HepG2 (cell line): ENCODE results near the gene ABHD15. TPM values are rescaled to one million over a fixed set of nuclear protein-coding genes. Genes with fewer than 3 reads are reported as not detected.
A peak's percentile ranks its signal among the peaks of the same experiment; 100 is the strongest.

ENCODE experiments used
- ADNP ChIP-seq: sonication (generic); formaldehyde crosslinking; IDR thresholded peaks from 2 replicates; pipeline ENCODE4 v1.4.0; 2020; ENCODE audit warnings: missing genetic modification reagents
- ARNT2 ChIP-seq: sonication (generic); formaldehyde crosslinking; IDR thresholded peaks from 2 replicates; pipeline ENCODE4 v1.8.0; 2022; ENCODE audit warnings: mild to moderate bottlenecking, low read depth, missing genetic modification reagents, moderate library complexity
- BHLHE40 ChIP-seq: IDR thresholded peaks from 2 replicates; pipeline ENCODE4 v1.6.1; 2011; ENCODE audit warnings: low read length, improper control_type of control experiment
- GABPA ChIP-seq, 2 experiments: IDR thresholded peaks; 2 replicates each; pipeline ENCODE4 v1.6.1; 2011 to 2016; ENCODE audit warnings: low read depth in 2 of 2, low read length in 1 of 2, missing biosample characterization in 1 of 2, missing genetic modification characterization in 1 of 2
- MBD4 ChIP-seq: IDR thresholded peaks from 2 replicates; pipeline ENCODE4 v1.6.1; 2012; ENCODE audit warnings: low read length, inconsistent platforms, borderline replicate concordance
- MIER3 ChIP-seq: IDR thresholded peaks from 2 replicates; pipeline ENCODE4 v1.6.1; 2016; ENCODE audit warnings: missing compliant biosample characterization, borderline replicate concordance
- MTA3 ChIP-seq: sonication (generic); formaldehyde crosslinking; IDR thresholded peaks from 2 replicates; pipeline ENCODE4 v1.4.0; 2020; ENCODE audit warnings: missing genetic modification reagents
- NR2C2 ChIP-seq: sonication (generic); formaldehyde crosslinking; IDR thresholded peaks from 2 replicates; pipeline ENCODE4 v1.4.0; 2020; ENCODE audit warnings: missing genetic modification reagents, mild to moderate bottlenecking, moderate library complexity, borderline replicate concordance
- REL ChIP-seq: sonication (generic); formaldehyde crosslinking; conservative IDR thresholded peaks from 2 replicates; pipeline ENCODE4 v1.8.0; 2022; ENCODE audit warnings: mild to moderate bottlenecking, missing genetic modification reagents, moderate library complexity
- RXRA ChIP-seq: sonication (generic); formaldehyde crosslinking; IDR thresholded peaks from 2 replicates; pipeline ENCODE4 v1.5.1; 2020; ENCODE audit warnings: missing genetic modification reagents
- SMC3 ChIP-seq: IDR thresholded peaks from 2 replicates; pipeline ENCODE4 v1.6.1; 2011; ENCODE audit warnings: low read length, improper control_type of control experiment
- SUZ12 ChIP-seq: fragments of 150-350 bp; IDR thresholded peaks from 2 replicates; pipeline ENCODE4 v1.6.1; 2014; ENCODE audit warnings: low read depth, low read length
- TBX2 ChIP-seq: sonication (generic); formaldehyde crosslinking; IDR thresholded peaks from 2 replicates; pipeline ENCODE4 v1.5.0; 2020; ENCODE audit warnings: missing genetic modification reagents, mild to moderate bottlenecking, borderline replicate concordance
- XBP1 ChIP-seq: sonication (generic); formaldehyde crosslinking; IDR thresholded peaks from 2 replicates; pipeline ENCODE4 v1.5.0; 2020; ENCODE audit warnings: missing genetic modification reagents
- ZNF460 ChIP-seq: sonication (generic); formaldehyde crosslinking; IDR thresholded peaks from 2 replicates; pipeline ENCODE4 v1.5.1; 2020; ENCODE audit warnings: missing genetic modification reagents, mild to moderate bottlenecking, borderline replicate concordance
- ZNF615 ChIP-seq: sonication (generic); formaldehyde crosslinking; IDR thresholded peaks from 2 replicates; pipeline ENCODE4 v1.5.0; 2020; ENCODE audit warnings: mild to moderate bottlenecking, missing genetic modification reagents, borderline replicate concordance
- ZNF891 ChIP-seq: sonication (generic); formaldehyde crosslinking; IDR thresholded peaks from 2 replicates; pipeline ENCODE4 v1.5.0; 2020; ENCODE audit warnings: mild to moderate bottlenecking, missing genetic modification reagents
- polyA plus RNA-seq, 8 experiments: library from polyadenylated mRNA; depleted of rRNA in 3 of 8; stranded (reverse) in 7 of 8; unstranded in 1 of 8; fragments of >200 nt; fragmentation: Illumina TruSeq in 4 of 8; extraction: Trizol in 4 of 8; gene quantifications; 2 replicates each; pipeline versions ENCODE4 v1.2.1 to v1.2.3, GENCODE V29; 2011 to 2016; ENCODE audit warnings: low read depth in 4 of 8, missing spikeins in 1 of 8, mixed read lengths in 1 of 8; ENCODE audit not compliant: insufficient read depth in 1 of 8
- total RNA-seq, 5 experiments: library from RNA; depleted of rRNA; stranded (reverse); fragments of >200 nt; fragmentation: Illumina TruSeq; extraction: Trizol; gene quantifications; 2 replicates each; pipeline ENCODE4 v1.2.3, GENCODE V29; 2016; ENCODE audit warnings: low read depth in 1 of 5
- TF ChIP-seq, protein P1 (sequence below): sonication (generic); formaldehyde crosslinking; IDR thresholded peaks from 2 replicates; pipeline ENCODE4 v1.4.0; 2020; ENCODE audit warnings: missing genetic modification reagents
- TF ChIP-seq, protein P2 (sequence below): sonication (generic); formaldehyde crosslinking; IDR thresholded peaks from 2 replicates; pipeline ENCODE4 v1.8.0; 2022; ENCODE audit warnings: low read depth, missing genetic modification reagents
- TF ChIP-seq, protein P3 (sequence below): IDR thresholded peaks from 2 replicates; pipeline ENCODE4 v1.6.1; 2016; ENCODE audit warnings: missing compliant biosample characterization, missing genetic modification reagents, borderline replicate concordance
- TF ChIP-seq, protein P4 (sequence below): sonication (generic); formaldehyde crosslinking; conservative IDR thresholded peaks from 2 replicates; pipeline ENCODE4 v1.8.0; 2022; ENCODE audit warnings: low read depth, missing genetic modification reagents

ABHD15 gene
- total and polyA plus RNA-seq, 2 of the 13 experiments (the other 11 are each of a cell fraction or from before 2014, with no cell fraction given) = 2.4 to 7.7 TPM

DNA sequence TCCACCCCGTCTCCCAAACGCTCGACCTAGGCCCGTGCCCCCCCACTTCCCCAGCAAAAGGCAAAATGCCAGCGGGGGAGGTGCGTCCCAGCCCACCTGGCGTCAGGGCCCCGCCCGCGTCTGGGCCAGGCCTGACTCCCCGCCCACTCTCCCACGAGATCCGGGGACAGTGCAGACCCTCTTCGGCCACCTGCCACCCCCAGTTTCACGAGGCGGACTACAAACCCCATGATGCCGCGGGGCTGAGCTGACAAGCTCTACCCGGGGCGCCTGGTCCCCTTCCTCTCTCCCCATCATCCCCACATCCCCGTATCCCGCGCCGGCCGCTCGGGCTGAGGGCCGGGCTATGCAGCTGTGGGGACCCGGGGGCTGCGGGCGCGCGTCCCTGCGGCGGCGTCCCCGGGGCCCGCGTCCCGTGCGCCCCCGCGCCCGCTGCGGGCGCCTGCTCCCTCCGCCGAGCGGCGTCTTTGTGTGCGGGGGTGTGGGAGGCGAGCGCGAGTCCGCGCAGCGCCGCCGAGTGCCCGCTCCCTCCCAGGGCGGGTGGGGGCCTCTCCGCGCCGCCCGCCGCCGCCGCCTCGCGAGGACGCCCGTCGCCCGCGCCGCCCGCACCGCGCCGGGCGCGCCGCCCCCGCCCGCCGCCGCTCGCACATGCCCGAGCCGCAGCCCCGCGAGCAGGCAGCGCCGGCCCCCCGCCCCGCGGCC is 26.2 kb upstream of the ABHD15 start, which contains the start of gene ANKRD13B (continued):
- TF ChIP-seq ZNF891 (CRISPR knock-in tag) (no peak), TBX2 (0 out of 2 replicates have a peak, but pooled peaks have one; percentile 6), ADNP (no peak), NR2C2 (CRISPR knock-in tag) (peak; percentile 63; the same call in 1 of the 2 replicates), ZNF460 (CRISPR knock-in tag) (no peak), SUZ12 (peak; percentile 21; the same call in 1 of the 2 replicates), MBD4 (no peak), REL (CRISPR knock-in tag) (no peak), BHLHE40 (no peak), MTA3 (CRISPR knock-in tag) (no peak), SMC3 (no peak), XBP1 (CRISPR knock-in tag) (no peak), RXRA (0 out of 2 replicates have a peak, but pooled peaks have one; percentile 16), ARNT2 (CRISPR knock-in tag) (0 out of 2 replicates have a peak, but pooled peaks have one; percentile 26), MIER3 (CRISPR knock-in tag) (no peak), ZNF615 (CRISPR knock-in tag) (no peak), GABPA (IDR thresholded peaks at IDR 0.05; ENCODE audit: low read depth, low read length) (peak; percentile 48), GABPA (CRISPR knock-in tag; IDR thresholded peaks at IDR 0.05; ENCODE audit: low read depth) (peak; percentile 46; the same call in 1 of the 2 replicates)
- TF ChIP-seq, protein P1, sequence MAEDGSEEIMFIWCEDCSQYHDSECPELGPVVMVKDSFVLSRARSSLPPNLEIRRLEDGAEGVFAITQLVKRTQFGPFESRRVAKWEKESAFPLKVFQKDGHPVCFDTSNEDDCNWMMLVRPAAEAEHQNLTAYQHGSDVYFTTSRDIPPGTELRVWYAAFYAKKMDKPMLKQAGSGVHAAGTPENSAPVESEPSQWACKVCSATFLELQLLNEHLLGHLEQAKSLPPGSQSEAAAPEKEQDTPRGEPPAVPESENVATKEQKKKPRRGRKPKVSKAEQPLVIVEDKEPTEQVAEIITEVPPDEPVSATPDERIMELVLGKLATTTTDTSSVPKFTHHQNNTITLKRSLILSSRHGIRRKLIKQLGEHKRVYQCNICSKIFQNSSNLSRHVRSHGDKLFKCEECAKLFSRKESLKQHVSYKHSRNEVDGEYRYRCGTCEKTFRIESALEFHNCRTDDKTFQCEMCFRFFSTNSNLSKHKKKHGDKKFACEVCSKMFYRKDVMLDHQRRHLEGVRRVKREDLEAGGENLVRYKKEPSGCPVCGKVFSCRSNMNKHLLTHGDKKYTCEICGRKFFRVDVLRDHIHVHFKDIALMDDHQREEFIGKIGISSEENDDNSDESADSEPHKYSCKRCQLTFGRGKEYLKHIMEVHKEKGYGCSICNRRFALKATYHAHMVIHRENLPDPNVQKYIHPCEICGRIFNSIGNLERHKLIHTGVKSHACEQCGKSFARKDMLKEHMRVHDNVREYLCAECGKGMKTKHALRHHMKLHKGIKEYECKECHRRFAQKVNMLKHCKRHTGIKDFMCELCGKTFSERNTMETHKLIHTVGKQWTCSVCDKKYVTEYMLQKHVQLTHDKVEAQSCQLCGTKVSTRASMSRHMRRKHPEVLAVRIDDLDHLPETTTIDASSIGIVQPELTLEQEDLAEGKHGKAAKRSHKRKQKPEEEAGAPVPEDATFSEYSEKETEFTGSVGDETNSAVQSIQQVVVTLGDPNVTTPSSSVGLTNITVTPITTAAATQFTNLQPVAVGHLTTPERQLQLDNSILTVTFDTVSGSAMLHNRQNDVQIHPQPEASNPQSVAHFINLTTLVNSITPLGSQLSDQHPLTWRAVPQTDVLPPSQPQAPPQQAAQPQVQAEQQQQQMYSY (CRISPR knock-in tag) = 0 out of 2 replicates have a peak, but pooled peaks have one; percentile 15
- TF ChIP-seq, protein P2, sequence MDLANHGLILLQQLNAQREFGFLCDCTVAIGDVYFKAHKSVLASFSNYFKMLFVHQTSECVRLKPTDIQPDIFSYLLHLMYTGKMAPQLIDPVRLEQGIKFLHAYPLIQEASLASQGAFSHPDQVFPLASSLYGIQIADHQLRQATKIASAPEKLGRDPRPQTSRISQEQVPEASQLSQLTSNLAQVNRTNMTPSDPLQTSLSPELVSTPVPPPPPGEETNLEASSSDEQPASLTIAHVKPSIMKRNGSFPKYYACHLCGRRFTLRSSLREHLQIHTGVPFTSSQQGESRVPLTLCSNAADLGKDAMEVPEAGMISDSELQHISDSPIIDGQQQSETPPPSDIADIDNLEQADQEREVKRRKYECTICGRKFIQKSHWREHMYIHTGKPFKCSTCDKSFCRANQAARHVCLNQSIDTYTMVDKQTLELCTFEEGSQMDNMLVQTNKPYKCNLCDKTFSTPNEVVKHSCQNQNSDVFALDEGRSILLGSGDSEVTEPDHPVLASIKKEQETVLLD (CRISPR knock-in tag) = no peak
- TF ChIP-seq, protein P3, sequence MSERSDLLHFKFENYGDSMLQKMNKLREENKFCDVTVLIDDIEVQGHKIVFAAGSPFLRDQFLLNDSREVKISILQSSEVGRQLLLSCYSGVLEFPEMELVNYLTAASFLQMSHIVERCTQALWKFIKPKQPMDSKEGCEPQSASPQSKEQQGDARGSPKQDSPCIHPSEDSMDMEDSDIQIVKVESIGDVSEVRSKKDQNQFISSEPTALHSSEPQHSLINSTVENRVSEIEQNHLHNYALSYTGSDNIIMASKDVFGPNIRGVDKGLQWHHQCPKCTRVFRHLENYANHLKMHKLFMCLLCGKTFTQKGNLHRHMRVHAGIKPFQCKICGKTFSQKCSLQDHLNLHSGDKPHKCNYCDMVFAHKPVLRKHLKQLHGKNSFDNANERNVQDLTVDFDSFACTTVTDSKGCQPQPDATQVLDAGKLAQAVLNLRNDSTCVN = no peak
- TF ChIP-seq, protein P4, sequence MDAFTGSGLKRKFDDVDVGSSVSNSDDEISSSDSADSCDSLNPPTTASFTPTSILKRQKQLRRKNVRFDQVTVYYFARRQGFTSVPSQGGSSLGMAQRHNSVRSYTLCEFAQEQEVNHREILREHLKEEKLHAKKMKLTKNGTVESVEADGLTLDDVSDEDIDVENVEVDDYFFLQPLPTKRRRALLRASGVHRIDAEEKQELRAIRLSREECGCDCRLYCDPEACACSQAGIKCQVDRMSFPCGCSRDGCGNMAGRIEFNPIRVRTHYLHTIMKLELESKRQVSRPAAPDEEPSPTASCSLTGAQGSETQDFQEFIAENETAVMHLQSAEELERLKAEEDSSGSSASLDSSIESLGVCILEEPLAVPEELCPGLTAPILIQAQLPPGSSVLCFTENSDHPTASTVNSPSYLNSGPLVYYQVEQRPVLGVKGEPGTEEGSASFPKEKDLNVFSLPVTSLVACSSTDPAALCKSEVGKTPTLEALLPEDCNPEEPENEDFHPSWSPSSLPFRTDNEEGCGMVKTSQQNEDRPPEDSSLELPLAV = no peak
